ENCODE measurements around the gene RFTN1. TPM values are rescaled to one million over a fixed set of nuclear protein-coding genes. Genes with fewer than 3 reads are reported as not detected.

The RFTN1 gene
- total RNA-seq, 2 donors from 2014 or later: 128 to 132 TPM

GRCh38 chr3:16300881-16301359 is 212.6 kb downstream of the RFTN1 start:
- peaks cover 98% of the 10 kb centered on the region for H3K4me1 Mint-ChIP-seq (ENCODE audit: low read depth)
- DNase-seq: peak; percentile 52 to 53
- ATAC-seq (replicated peaks in 1 of 2): peak; percentile 65 to 67
- peak overlapping the region; percentile 86 to 95 for H3K4me3 Mint-ChIP-seq
- H3K9me3 Mint-ChIP-seq: no peaks in the 10 kb centered on the region
- H3K36me3 Mint-ChIP-seq (ENCODE audit: insufficient read depth in 2 of 2): peaks cover 12 to 26% of the 10 kb centered on the region in 2 donors
- no peaks in the 10 kb centered on the region for H3K27me3 Mint-ChIP-seq (ENCODE audit: low read depth)
- peak overlapping the region; percentile 97 for H3K27ac Mint-ChIP-seq

GRCh38 chr3:16300307-16300706 is 213.2 kb downstream of the RFTN1 start:
- Mint-ChIP-seq H3K4me3 (peak overlapping the region; percentile 86 to 95), H3K27ac (peak overlapping the region; percentile 97), H3K27me3 (ENCODE audit: low read depth) (no peaks in the 10 kb centered on the region), H3K9me3 (no peaks in the 10 kb centered on the region), H3K36me3 (ENCODE audit: insufficient read depth in 2 of 2) (peaks cover 17 to 31% of the 10 kb centered on the region in 2 donors), H3K4me1 (ENCODE audit: low read depth) (peaks cover 98% of the 10 kb centered on the region)
- DNase-seq (no peak), ATAC-seq (replicated peaks in 1 of 2) (peak; percentile 46)

- no peak for DNase-seq
- H3K9me3 Mint-ChIP-seq: no peaks in the 10 kb centered on the region
- H3K4me1 Mint-ChIP-seq (ENCODE audit: low read depth): peaks cover 98% of the 10 kb centered on the region
- no peaks in the 10 kb centered on the region for H3K27me3 Mint-ChIP-seq (ENCODE audit: low read depth)
- peak overlapping the region; percentile 97 for H3K27ac Mint-ChIP-seq
- H3K4me3 Mint-ChIP-seq: peak overlapping the region; percentile 86 to 95
- H3K36me3 Mint-ChIP-seq (ENCODE audit: insufficient read depth in 2 of 2): peaks cover 18 to 32% of the 10 kb centered on the region in 2 donors
- no peak for ATAC-seq (replicated peaks in 1 of 2)
Measured at GRCh38 chr3:16299746-16300145, 213.8 kb downstream of the RFTN1 start.

GRCh38 chr3:16298891-16299290 is 214.6 kb downstream of the RFTN1 start:
- H3K27ac Mint-ChIP-seq: peak overlapping the region; percentile 97
- DNase-seq: no peak
- H3K4me1 Mint-ChIP-seq (ENCODE audit: low read depth): peaks cover 98% of the 10 kb centered on the region
- H3K4me3 Mint-ChIP-seq: peak overlapping the region; percentile 46 to 95
- no peak for ATAC-seq (replicated peaks in 1 of 2)
- peaks cover 0 to under 1% of the 10 kb centered on the region in 2 donors for H3K9me3 Mint-ChIP-seq
- H3K27me3 Mint-ChIP-seq (ENCODE audit: low read depth): no peaks in the 10 kb centered on the region
- peaks cover 19 to 37% of the 10 kb centered on the region in 2 donors for H3K36me3 Mint-ChIP-seq (ENCODE audit: insufficient read depth in 2 of 2)

GRCh38 chr3:16297997-16298885 is 215.3 kb downstream of the RFTN1 start:
- Mint-ChIP-seq H3K27me3 (ENCODE audit: low read depth) (no peaks in the 10 kb centered on the region), H3K27ac (peak overlapping the region; percentile 97), H3K36me3 (ENCODE audit: insufficient read depth in 2 of 2) (peaks cover 23 to 42% of the 10 kb centered on the region in 2 donors), H3K9me3 (peaks cover 3 to 4% of the 10 kb centered on the region in 2 donors), H3K4me3 (peak overlapping the region; percentile 46 to 95), H3K4me1 (ENCODE audit: low read depth) (peaks cover 100% of the 10 kb centered on the region)
- DNase-seq (no peak), ATAC-seq (replicated peaks in 1 of 2) (no peak)

GRCh38 chr3:16295298-16295890 is 218.1 kb downstream of the RFTN1 start:
- ATAC-seq (replicated peaks in 1 of 2): no peak
- H3K36me3 Mint-ChIP-seq (ENCODE audit: insufficient read depth in 2 of 2): peaks cover 24 to 53% of the 10 kb centered on the region in 2 donors

GRCh38 chr3:16294844-16295243 is 218.7 kb downstream of the RFTN1 start:
- peak overlapping the region; percentile 72 to 87 for H3K4me3 Mint-ChIP-seq
- peaks cover 6 to 7% of the 10 kb centered on the region in 2 donors for H3K9me3 Mint-ChIP-seq
- H3K27me3 Mint-ChIP-seq (ENCODE audit: low read depth): no peaks in the 10 kb centered on the region
- H3K27ac Mint-ChIP-seq: peak overlapping the region; percentile 93
- ATAC-seq (replicated peaks in 1 of 2) (peak; percentile 49 to 60), DNase-seq (no peak)
- peaks cover 97% of the 10 kb centered on the region for H3K4me1 Mint-ChIP-seq (ENCODE audit: low read depth)
- H3K36me3 Mint-ChIP-seq (ENCODE audit: insufficient read depth in 2 of 2): peaks cover 24 to 53% of the 10 kb centered on the region in 2 donors

More at GRCh38 chr3:16295298-16295890, 218.1 kb downstream of the RFTN1 start:
- Mint-ChIP-seq H3K4me3 (peak overlapping the region; percentile 44 to 72), H3K9me3 (peaks cover 6 to 7% of the 10 kb centered on the region in 2 donors), H3K4me1 (ENCODE audit: low read depth) (peaks cover 97% of the 10 kb centered on the region), H3K27me3 (ENCODE audit: low read depth) (no peaks in the 10 kb centered on the region), H3K27ac (peak overlapping the region; percentile 76)
- no peak for DNase-seq

GRCh38 chr3:16290827-16291196 is 222.7 kb downstream of the RFTN1 start:
- DNase-seq (no peak), ATAC-seq (replicated peaks in 1 of 2) (peak; percentile 18 to 24)
- H3K36me3 Mint-ChIP-seq (ENCODE audit: insufficient read depth in 2 of 2): peaks cover 21 to 41% of the 10 kb centered on the region in 2 donors
- H3K4me3 Mint-ChIP-seq: peak overlapping the region; percentile 87 to 93
- H3K27me3 Mint-ChIP-seq (ENCODE audit: low read depth): no peaks in the 10 kb centered on the region
- H3K9me3 Mint-ChIP-seq: peaks cover 6 to 7% of the 10 kb centered on the region in 2 donors
- peaks cover 87% of the 10 kb centered on the region for H3K4me1 Mint-ChIP-seq (ENCODE audit: low read depth)
- peak overlapping the region; percentile 95 for H3K27ac Mint-ChIP-seq

GRCh38 chr3:16290007-16290826 is 223.3 kb downstream of the RFTN1 start:
- Mint-ChIP-seq H3K9me3 (peaks cover 6 to 7% of the 10 kb centered on the region in 2 donors), H3K36me3 (ENCODE audit: insufficient read depth in 2 of 2) (peaks cover 17 to 36% of the 10 kb centered on the region in 2 donors), H3K4me3 (peak overlapping the region; percentile 87 to 93), H3K27ac (peak overlapping the region; percentile 95), H3K4me1 (ENCODE audit: low read depth) (peaks cover 87% of the 10 kb centered on the region), H3K27me3 (ENCODE audit: low read depth) (no peaks in the 10 kb centered on the region)
- no peak for ATAC-seq (replicated peaks in 1 of 2)
- DNase-seq: peak; percentile 52 to 58

GRCh38 chr3:16289144-16289889 is 224.2 kb downstream of the RFTN1 start:
- Mint-ChIP-seq H3K4me3 (peak overlapping the region; percentile 87 to 93), H3K27me3 (ENCODE audit: low read depth) (no peaks in the 10 kb centered on the region), H3K4me1 (ENCODE audit: low read depth) (peaks cover 87% of the 10 kb centered on the region), H3K9me3 (peaks cover 6 to 7% of the 10 kb centered on the region in 2 donors), H3K36me3 (ENCODE audit: insufficient read depth in 2 of 2) (peaks cover 14 to 37% of the 10 kb centered on the region in 2 donors), H3K27ac (peak overlapping the region; percentile 95)
- ATAC-seq (replicated peaks in 1 of 2) (no peak), DNase-seq (no peak)

GRCh38 chr3:16288664-16289063 is 224.8 kb downstream of the RFTN1 start:
- peaks cover 5 to 7% of the 10 kb centered on the region in 2 donors for H3K9me3 Mint-ChIP-seq
- H3K4me1 Mint-ChIP-seq (ENCODE audit: low read depth): peaks cover 83% of the 10 kb centered on the region
- ATAC-seq (replicated peaks in 1 of 2): peak; percentile 12 to 17
- peak overlapping the region; percentile 87 to 93 for H3K4me3 Mint-ChIP-seq
- no peaks in the 10 kb centered on the region for H3K27me3 Mint-ChIP-seq (ENCODE audit: low read depth)
- H3K36me3 Mint-ChIP-seq (ENCODE audit: insufficient read depth in 2 of 2): peaks cover 13 to 34% of the 10 kb centered on the region in 2 donors
- no peak for DNase-seq
- H3K27ac Mint-ChIP-seq: peak overlapping the region; percentile 89

Data from activated T-cell treated with anti-CD3 and anti-CD28 coated beads, Interleukin-2, amount 50 U/mL, for 72 hours (primary cell).